H1 (cell line): ENCODE measurements around the gene CACNA1A. TPM values are rescaled to one million over a fixed set of nuclear protein-coding genes. Genes with fewer than 3 reads are reported as not detected.

ENCODE experiments used
- RFX5 ChIP-seq: IDR thresholded peaks from 2 replicates; pipeline ENCODE4 v1.6.1; 2011; ENCODE audit warnings: low read depth, low read length, improper control_type of control experiment, borderline replicate concordance
- polyA plus RNA-seq, 7 experiments: library from polyadenylated mRNA; depleted of rRNA in 3 of 7; stranded (reverse) in 5 of 7; unstranded in 2 of 7; fragments of >200 nt in 5 of 7; fragments of 200-250 nt in 2 of 7; gene quantifications; 1 replicate in 5 of 7; 2 replicates in 1 of 7; 4 replicates in 1 of 7; pipeline versions ENCODE4 v1.2.1 to v1.2.3, GENCODE V29; 2011 to 2013; ENCODE audit warnings: missing spikeins in 2 of 7, mixed read lengths in 2 of 7
- total RNA-seq: library from RNA; stranded (reverse); fragmentation: NEBNext Ultra II Directional; extraction: Animal tissue kit (Norgen Biotek cat#: 25700); gene quantifications from 2 replicates; pipeline ENCODE4 v1.2.1, GENCODE V29; 2021
- TF ChIP-seq, protein P1 (sequence below), 3 experiments: IDR thresholded peaks; 1 replicate in 2 of 3; 2 replicates in 1 of 3; pipeline versions ENCODE4 v1.5.1 to v1.6.1; 2011; ENCODE audit warnings: low read length in 3 of 3, mild to moderate bottlenecking in 3 of 3, inconsistent platforms in 2 of 3, low read depth in 1 of 3, moderate library complexity in 1 of 3; ENCODE audit not compliant: insufficient read depth in 1 of 3; ENCODE audit errors: control extremely low read depth in 1 of 3

The CACNA1A gene
- total and polyA plus RNA-seq, 2 of the 8 experiments (the other 6 are each of a cell fraction or from before 2014, with no cell fraction given), result 10.7 to 25.3 TPM

DNA sequence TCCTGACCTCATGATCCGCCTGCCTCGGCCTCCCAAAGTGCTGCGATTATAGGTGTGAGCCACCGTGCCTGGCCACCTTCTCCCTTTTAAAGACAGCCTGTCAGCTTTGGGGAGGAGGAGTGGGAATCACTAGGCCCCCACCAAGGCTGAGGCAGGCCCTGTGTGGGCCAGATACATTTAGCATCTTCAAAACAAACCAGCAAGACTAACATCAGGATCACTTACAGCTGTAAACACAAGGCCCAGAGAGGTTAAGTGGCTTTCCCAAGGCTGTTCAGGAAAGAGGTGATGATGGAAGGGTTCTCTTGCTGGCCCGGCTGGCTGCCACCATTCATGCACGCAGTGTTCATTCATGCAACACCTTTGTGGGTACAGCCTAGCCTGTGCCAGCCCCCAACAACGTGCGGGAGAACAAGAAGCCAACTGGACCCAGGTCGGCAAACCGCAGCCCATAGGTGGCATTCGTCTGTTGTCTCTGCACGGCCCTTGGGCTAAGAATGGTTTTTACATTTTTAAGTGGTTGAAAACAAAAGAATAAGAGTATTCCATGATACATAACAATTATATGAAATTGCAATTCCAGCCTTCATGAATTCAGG is 333.0 kb downstream of the CACNA1A start (continued):
- TF ChIP-seq, protein P1, sequence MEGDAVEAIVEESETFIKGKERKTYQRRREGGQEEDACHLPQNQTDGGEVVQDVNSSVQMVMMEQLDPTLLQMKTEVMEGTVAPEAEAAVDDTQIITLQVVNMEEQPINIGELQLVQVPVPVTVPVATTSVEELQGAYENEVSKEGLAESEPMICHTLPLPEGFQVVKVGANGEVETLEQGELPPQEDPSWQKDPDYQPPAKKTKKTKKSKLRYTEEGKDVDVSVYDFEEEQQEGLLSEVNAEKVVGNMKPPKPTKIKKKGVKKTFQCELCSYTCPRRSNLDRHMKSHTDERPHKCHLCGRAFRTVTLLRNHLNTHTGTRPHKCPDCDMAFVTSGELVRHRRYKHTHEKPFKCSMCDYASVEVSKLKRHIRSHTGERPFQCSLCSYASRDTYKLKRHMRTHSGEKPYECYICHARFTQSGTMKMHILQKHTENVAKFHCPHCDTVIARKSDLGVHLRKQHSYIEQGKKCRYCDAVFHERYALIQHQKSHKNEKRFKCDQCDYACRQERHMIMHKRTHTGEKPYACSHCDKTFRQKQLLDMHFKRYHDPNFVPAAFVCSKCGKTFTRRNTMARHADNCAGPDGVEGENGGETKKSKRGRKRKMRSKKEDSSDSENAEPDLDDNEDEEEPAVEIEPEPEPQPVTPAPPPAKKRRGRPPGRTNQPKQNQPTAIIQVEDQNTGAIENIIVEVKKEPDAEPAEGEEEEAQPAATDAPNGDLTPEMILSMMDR (IDR thresholded peaks at IDR 0.05; ENCODE audit: control extremely low read depth in 1 of 3, insufficient read depth in 1 of 3, low read depth in 1 of 3, low read length in 3 of 3), result no peak
- TF ChIP-seq RFX5, result no peak
